AG04450 (cell line): ENCODE data around the gene PROM2. TPM values are rescaled to one million over a fixed set of nuclear protein-coding genes. Genes with fewer than 3 reads are reported as not detected.

Source experiments
- CTCF ChIA-PET: fragments of 300-600, 350-600 bp; formaldehyde crosslinking; extraction: SDS; loops from one replicate; lab custom pipeline; 2022; ENCODE audit warnings: antibody characterized with exemption, inconsistent platforms; lab: Charles Lee
- POLR2A ChIA-PET: fragments of 350-600 bp; formaldehyde crosslinking; extraction: SDS; loops from one replicate; lab custom pipeline; 2021; ENCODE audit warnings: antibody characterized with exemption, inconsistent platforms; lab: Yijun Ruan, JAX
- DNase-seq: peaks from one replicate; pipeline ENCODE4 v3.0.0-alpha.2; 2011; ENCODE audit warnings: low read depth, low spot score
- H3K27ac ChIP-seq: one replicate; pipeline ENCODE4 v1.5.1; 2012; ENCODE audit warnings: low read depth, low read length, control low read depth
- H3K27me3 ChIP-seq: one replicate; pipeline ENCODE4 v1.6.0; 2012; ENCODE audit warnings: low read length; ENCODE audit not compliant: control insufficient read depth, insufficient read depth
- H3K4me3 ChIP-seq: 2 replicates; pipeline ENCODE4 v1.5.1; 2011; ENCODE audit warnings: mild to moderate bottlenecking, low read depth, low read length, control low read depth
- H3K9me3 ChIP-seq: 2 replicates; pipeline ENCODE4 v1.5.1; 2012; ENCODE audit warnings: low read length; ENCODE audit not compliant: control insufficient read depth, insufficient read depth
- polyA plus RNA-seq: library from polyadenylated mRNA; depleted of rRNA; stranded (reverse); fragments of >200 nt; gene quantifications from 2 replicates; pipeline ENCODE4 v1.2.3, GENCODE V29; 2011
- TF ChIP-seq, protein P1 (sequence below): IDR thresholded peaks from 2 replicates; pipeline ENCODE4 v1.5.1; 2011; ENCODE audit warnings: low read depth, low read length, control low read depth, inconsistent platforms

The PROM2 gene
- polyA plus RNA-seq, 1 experiment = 0.12 TPM

DNA sequence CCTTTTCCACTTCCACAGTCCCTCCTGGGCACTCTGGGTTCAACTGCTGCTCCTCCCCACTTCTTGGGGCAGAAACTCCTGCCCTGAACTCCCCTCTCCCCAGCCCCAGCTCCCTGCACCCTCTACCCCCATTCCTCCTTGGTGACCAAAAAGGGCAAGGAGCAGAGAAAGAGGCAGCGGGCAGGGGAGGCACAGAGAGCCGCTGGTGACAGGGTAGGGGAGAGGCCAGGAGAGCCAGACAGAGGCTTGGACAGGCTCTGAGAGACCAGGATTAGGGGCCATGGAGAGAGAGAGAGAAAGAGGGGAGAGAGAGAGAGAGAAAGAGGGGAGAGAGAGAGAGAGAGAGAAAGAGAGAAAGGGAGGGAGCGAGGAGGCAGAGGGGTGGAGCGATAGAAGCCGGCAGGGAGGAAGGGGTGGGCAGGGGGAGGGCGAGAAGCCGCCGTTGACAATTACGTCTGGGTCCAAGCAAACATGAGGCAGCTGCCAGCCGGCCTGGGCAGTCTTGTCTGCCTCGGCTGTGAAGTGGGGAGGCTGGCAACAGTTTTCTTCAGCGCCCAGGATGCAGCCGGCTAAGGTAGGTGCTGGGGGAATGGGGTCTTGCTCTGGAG is 22.7 kb downstream of the PROM2 start, which contains the start of gene KCNIP3:
Gene KCNIP3 (plus strand): TSS at position 468 of the 608 bp plus-strand sequence. CDS start 92 bp downstream, at position 560.
- ChIA-PET POLR2A (no interaction called here), CTCF (no interaction called here)

DNA sequence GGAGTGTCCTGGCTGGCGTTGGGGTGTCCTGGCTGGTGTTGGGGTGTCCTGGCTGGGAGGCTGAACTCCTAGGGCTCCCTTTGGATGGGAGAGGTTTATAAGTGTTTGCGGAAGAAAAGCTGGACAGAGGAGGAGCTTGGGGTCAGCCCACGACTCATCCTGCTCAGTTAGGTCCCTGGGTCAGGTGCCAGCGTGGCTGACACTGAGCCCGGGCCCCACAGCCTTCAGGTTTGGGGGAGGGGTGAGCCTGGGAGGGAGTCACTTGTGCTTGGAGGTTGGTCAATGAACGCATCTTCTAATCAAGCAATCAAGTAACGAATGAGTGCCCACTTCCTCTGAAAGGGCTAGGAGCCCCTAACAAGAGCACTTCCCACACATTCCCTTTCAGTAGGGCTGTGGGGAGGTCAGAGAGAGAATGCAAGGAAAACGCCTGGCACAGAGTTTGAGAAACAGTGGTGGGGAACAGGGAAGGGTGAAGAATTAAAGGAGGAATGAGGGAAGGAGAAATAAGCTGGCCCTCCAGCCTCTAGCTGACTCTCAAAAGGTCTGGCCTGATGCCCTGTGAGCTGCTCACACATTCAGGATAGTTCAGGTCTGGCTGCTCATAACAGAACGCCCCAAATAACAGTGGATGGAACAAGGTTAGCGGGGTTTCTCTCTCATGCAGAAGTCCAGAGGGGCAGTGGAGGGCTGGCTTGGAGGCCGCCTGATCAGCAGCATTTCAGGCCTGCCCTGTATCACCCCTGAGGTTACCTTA is 23.6 kb downstream of the PROM2 start:
- no peak overlapping the region for H3K4me3 ChIP-seq
- peaks cover 11% of the 10 kb centered on the region for H3K27me3 ChIP-seq
- TF ChIP-seq, protein P1, sequence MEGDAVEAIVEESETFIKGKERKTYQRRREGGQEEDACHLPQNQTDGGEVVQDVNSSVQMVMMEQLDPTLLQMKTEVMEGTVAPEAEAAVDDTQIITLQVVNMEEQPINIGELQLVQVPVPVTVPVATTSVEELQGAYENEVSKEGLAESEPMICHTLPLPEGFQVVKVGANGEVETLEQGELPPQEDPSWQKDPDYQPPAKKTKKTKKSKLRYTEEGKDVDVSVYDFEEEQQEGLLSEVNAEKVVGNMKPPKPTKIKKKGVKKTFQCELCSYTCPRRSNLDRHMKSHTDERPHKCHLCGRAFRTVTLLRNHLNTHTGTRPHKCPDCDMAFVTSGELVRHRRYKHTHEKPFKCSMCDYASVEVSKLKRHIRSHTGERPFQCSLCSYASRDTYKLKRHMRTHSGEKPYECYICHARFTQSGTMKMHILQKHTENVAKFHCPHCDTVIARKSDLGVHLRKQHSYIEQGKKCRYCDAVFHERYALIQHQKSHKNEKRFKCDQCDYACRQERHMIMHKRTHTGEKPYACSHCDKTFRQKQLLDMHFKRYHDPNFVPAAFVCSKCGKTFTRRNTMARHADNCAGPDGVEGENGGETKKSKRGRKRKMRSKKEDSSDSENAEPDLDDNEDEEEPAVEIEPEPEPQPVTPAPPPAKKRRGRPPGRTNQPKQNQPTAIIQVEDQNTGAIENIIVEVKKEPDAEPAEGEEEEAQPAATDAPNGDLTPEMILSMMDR = no peak
- H3K9me3 ChIP-seq = peaks cover 18% of the 10 kb centered on the region
- ChIA-PET CTCF (no interaction called here), POLR2A (no interaction called here)
- no peak for DNase-seq
- H3K27ac ChIP-seq = no peak overlapping the region

More for the DNA sequence above, 22.7 kb downstream of the PROM2 start, which contains the start of gene KCNIP3:
- Histone ChIP-seq H3K27me3 (peaks cover 9% of the 10 kb centered on the region), H3K4me3 (no peak within 1 kb of the TSS), H3K27ac (no peak within 1 kb of the TSS), H3K9me3 (peaks cover 22% of the 10 kb centered on the region)
- TF ChIP-seq, protein P1 = no peak
- no peak for DNase-seq

DNA sequence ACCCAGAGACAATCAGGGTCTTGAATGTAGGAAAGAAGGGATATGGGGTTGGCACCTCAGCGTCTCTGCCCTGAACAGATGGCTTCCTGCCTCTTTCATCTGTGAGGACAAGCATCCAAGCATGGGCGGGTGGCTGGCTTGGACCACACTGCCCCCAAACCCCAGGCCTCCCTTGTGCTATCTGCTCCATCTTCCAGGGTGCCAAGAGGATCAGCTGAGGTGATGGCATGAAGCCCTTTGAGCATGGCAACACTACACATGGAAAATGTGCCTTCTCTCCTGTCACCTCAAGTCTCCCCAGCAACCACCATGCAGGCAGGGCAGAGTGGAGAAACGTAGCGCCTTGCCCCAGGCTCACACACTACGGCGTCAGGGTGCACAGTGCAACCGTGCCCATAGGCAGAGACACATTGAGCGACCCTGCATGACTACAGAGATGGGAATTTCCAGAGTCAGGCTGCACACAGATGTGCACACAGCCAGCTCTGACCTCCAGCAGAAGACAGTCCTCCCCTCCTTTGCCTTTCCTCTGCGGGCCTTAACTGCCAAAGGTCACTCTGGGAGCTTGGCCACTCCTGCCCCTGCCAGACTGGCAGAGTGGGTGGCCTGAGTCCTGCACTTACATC is 24.4 kb downstream of the PROM2 start:
- H3K27me3 ChIP-seq = peaks cover 13% of the 10 kb centered on the region
- DNase-seq = no peak
- peaks cover 12% of the 10 kb centered on the region; the same call in 1 of the 2 replicates for H3K9me3 ChIP-seq
- TF ChIP-seq, protein P1 = no peak
- H3K4me3 ChIP-seq = no peak overlapping the region
- CTCF ChIA-PET = no interaction called here
- no peak overlapping the region for H3K27ac ChIP-seq
- POLR2A ChIA-PET = no interaction called here

DNA sequence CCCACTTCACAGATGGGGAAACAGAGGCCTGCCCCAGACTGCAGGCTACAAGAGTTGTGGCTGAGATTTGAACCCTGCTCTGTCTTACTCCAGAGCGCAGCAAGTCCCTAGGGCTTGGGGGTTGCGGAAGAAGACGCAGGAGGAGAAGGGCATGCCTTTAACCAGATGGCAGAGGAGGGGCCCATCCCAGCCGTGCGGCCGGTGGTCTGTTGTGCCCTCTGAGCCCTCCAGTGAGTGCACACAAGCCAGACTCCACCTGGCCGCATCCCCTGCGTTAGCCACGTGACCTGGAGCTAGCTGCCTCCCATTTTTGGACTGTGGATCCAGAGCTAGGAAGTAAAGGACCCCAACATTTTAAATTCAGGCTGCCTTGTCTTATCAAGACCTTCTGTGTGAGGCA is 25.7 kb downstream of the PROM2 start:
- no peak overlapping the region for H3K27ac ChIP-seq
- no peak for DNase-seq
- H3K4me3 ChIP-seq = no peak overlapping the region
- peaks cover 13% of the 10 kb centered on the region for H3K27me3 ChIP-seq
- TF ChIP-seq, protein P1 = no peak
- ChIA-PET CTCF (no interaction called here), POLR2A (no interaction called here)
- H3K9me3 ChIP-seq = peaks cover under 1% of the 10 kb centered on the region; the same call in 1 of the 2 replicates
